Mucosa of gallbladder (tissue), 1 donor: ENCODE results near the gene GPX3. TPM values are rescaled to one million over a fixed set of nuclear protein-coding genes. Genes with fewer than 3 reads are reported as not detected.
A peak's percentile ranks its signal among the peaks of the same experiment; 100 is the strongest.

Source experiments
- DNase-seq: peaks from one replicate; pipeline ENCODE4 v3.0.0-alpha.2; 2020; ENCODE audit warnings: low spot score
- total RNA-seq: library from RNA; stranded (reverse); gene quantifications from one replicate; pipeline ENCODE4 v1.2.1, GENCODE V29; 2021
- donor health status: DM: no; HTN: no; CAD: no.

Gene GPX3
- total RNA-seq, 1 donor from 2014 or later: 131 TPM

DNA sequence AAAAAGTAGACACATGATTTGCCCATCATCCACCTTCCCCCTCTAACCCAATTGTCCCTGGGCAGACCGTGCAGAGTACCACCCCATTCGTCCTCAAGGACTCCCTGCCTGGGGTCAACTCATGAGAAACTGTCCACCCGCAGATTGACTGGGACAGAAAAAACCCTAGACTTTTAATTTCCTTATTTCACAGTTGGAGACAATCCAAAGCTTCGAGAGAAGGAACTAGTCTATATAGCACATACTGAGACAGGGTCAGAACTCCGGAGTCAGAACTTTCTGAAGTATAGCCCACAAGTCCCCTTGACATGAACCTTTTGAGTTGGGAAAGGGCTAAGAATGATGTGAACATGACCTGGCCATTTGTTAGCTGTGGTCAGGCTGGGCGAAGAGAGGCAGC, 7.5 kb upstream of the GPX3 start:
- DNase-seq: no peak

- no peak for DNase-seq
Observed at GRCh38 chr5:151014680-151015343, 5.6 kb upstream of the GPX3 start.

DNA sequence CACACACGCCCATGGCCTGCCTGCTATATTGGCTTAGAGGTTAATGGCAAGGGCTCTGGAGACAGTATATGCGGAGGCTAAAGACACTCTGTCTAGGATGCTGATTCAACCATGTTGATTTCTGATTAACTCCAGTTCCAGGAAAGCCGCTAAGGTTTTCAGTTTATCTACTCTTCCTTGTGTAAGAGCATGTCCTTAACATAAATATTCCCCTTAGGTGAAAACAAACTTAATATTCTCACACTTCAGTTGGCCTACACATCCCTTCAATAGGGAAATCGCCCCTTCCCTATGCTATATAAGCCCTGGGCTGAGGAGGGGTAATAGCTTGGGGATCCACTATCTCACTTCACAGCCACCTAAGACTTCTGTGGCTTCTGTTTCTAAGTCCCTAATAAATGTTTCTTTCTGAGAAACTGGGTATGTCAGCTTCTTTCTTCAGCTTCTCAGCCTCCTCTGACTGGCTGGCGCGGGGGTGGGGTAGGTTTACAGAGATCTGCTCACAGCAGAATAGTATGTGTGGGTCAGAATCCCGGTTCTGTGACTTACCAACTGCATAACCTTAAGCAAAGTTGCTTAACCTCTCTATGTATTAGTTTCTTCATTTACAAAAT, 4.3 kb upstream of the GPX3 start:
- no peak for DNase-seq

- peak; percentile 38 for DNase-seq
Observed at GRCh38 chr5:151016700-151017099, 3.7 kb upstream of the GPX3 start.

- no peak for DNase-seq
Observed at GRCh38 chr5:151017897-151018296, 2.5 kb upstream of the GPX3 start.

GRCh38 chr5:151018846-151019245, 1.5 kb upstream of the GPX3 start:
- no peak for DNase-seq

GRCh38 chr5:151019331-151019730, 1.1 kb upstream of the GPX3 start:
- no peak for DNase-seq

DNA sequence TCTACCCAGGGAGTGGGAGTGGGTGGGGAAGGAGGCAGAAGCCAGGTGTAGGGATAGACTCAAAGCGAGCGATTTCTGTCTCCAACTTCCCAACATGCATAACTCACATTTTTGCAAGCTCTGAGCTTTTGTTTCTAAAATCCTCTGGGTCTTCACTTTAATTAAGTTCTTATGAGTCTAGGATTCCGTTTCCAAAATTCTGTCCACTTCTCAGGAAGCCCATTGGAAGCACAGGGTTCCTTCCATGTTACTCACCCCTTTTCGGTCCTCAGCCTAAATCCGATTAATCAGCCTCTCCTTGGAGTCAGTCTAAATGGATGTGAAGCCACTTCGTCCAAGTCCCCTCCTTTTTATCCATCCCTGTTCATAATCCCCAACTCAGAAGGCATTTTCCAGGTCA, 1.4 kb downstream of the GPX3 start:
- DNase-seq: no peak

DNA sequence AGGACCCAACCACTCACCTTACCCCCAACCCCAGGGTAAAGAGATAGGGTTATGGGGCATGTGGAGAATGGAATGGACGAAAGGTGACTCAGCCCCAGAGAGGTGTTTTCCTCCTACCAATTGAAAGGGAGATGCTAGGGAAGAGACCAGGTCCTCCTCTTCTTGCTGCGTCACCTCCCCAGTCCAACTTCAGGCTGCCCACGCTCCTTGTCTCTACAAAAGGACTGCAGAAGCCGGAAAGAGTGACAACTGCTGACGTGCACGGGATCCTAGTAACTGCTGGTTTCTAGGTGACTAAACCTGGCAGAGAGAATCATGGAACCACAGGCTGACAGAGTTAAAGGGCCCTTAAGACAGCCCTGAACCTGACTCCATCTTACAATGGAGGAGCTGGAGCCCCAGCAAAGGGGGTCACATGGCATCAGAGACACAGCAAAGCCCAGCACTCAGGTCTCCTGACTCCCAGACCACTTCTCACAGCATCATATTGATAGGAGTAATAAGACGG, 2.2 kb downstream of the GPX3 start:
- no peak for DNase-seq

GRCh38 chr5:151023047-151023615, 2.7 kb downstream of the GPX3 start:
- DNase-seq: peak; percentile 51

- peak; percentile 69 for DNase-seq
Observed at GRCh38 chr5:151023651-151024050, 3.3 kb downstream of the GPX3 start.

- no peak for DNase-seq
Observed at GRCh38 chr5:151024440-151025249, 4.3 kb downstream of the GPX3 start.

DNA sequence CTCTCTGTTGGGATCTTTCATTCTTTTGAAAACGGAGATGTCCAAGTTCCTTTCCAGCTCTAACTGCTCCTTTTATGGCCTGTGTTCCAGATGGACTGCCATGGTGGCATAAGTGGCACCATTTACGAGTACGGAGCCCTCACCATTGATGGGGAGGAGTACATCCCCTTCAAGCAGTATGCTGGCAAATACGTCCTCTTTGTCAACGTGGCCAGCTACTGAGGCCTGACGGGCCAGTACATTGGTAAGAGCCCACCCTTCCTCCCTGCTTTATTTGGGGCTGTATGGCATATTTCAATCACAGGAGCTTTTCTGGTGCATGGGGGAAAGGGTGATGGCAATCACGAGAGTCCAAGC, 4.8 kb downstream of the GPX3 start:
- DNase-seq: no peak

GRCh38 chr5:151026088-151026487, 5.7 kb downstream of the GPX3 start:
- no peak for DNase-seq

DNA sequence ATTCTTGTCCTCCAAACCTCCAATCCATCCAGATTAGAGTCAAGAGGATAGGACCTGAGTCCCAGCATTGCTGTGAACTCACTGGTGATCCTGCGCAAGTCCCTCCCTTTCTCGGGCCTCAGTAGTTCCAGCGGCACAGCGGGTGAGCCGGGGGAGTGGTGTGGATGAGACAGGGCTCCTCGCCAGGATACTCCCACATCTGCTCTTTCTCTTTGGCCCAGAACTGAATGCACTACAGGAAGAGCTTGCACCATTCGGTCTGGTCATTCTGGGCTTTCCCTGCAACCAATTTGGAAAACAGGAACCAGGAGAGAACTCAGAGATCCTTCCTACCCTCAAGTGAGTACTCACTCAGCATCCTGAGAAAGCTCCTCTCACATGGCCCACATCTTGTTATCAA, 6.3 kb downstream of the GPX3 start:
- DNase-seq: no peak

- DNase-seq: no peak
Observed at GRCh38 chr5:151027961-151028479, 7.6 kb downstream of the GPX3 start.

DNA sequence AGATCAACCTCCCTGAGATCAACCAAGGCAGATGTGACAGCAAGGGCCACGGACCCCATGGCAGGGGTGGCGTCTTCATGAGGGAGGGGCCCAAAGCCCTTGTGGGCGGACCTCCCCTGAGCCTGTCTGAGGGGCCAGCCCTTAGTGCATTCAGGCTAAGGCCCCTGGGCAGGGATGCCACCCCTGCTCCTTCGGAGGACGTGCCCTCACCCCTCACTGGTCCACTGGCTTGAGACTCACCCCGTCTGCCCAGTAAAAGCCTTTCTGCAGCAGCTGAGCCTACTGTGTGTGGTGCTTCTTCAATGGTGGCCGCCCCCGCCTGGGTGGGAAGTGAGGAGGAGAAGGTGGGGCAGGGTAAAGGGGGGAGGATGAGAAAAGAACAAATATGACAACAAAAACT, 8.3 kb downstream of the GPX3 start:
- DNase-seq: no peak

- no peak for DNase-seq
Observed at GRCh38 chr5:151029179-151030055, 9.0 kb downstream of the GPX3 start.

DNA sequence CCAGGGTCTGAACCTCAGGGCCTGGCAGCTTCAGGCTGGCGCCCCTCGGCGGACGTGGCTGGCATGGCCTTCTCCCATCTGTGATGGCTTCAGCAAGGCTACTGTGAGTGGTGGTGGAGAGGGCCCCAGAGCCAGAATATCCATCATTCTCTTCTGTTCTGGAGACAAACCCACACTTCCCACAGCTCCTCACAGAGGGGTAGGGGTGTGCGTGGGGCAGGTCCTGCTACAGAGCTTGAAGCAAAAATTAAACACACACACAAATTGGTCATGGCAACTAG, 9.6 kb downstream of the GPX3 start:
- no peak for DNase-seq

DNA sequence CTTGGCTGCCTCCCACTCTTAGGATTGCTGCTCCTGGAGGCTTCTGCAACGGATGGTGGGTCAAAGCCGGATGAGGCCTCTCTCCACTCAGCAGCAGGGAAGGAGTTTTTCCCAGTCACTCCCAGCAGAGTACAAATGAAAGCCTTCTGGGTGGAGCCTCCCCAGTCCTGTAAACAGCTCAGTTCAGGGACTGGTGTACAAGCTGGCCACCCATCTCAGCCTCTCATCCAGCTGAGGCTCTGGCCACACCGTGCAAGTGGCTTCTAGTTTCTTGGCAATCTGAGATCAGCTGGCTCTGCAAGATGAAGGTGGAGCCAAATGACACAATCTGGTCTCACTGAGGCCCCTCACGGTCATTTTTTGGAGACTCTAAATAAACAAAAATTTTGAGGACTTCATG, 10.0 kb downstream of the GPX3 start:
- DNase-seq: peak; percentile 54

- DNase-seq: no peak
Observed at GRCh38 chr5:151031554-151031953, 11.2 kb downstream of the GPX3 start.
